KMS-11 (cell line): ENCODE results near the gene FNDC8.

Experiments used
- H2AFZ ChIP-seq: fragments of 200-600 bp; sonication (generic); 2 replicates; pipeline ENCODE4 v1.6.1; 2016; ENCODE audit warnings: antibody characterized with exemption, mixed run types, low read depth
- H3K27ac ChIP-seq: fragments of 200-600 bp; sonication (generic); 2 replicates; pipeline ENCODE4 v1.6.1; 2016; ENCODE audit warnings: mild to moderate bottlenecking, mixed run types
- H3K27me3 ChIP-seq: fragments of 200-600 bp; sonication (generic); 2 replicates; pipeline ENCODE4 v1.6.1; 2017; ENCODE audit warnings: mild to moderate bottlenecking, low read depth, mixed run types, moderate library complexity; ENCODE audit not compliant: insufficient read depth
- H3K36me3 ChIP-seq: fragments of 200-600 bp; sonication (generic); 2 replicates; pipeline ENCODE4 v1.6.1; 2017; ENCODE audit warnings: mild to moderate bottlenecking, mixed run types; ENCODE audit not compliant: insufficient read depth
- H3K4me1 ChIP-seq: fragments of 200-600 bp; sonication (generic); 2 replicates; pipeline ENCODE4 v1.6.1; 2016; ENCODE audit warnings: mild to moderate bottlenecking, low read depth, mixed run types; ENCODE audit not compliant: poor library complexity, severe bottlenecking
- H3K4me2 ChIP-seq: fragments of 200-600 bp; sonication (generic); 2 replicates; pipeline ENCODE4 v1.7.0; 2016; ENCODE audit warnings: mild to moderate bottlenecking, mixed run types
- H3K4me3 ChIP-seq: fragments of 200-600 bp; sonication (generic); IDR thresholded peaks from 2 replicates; pipeline ENCODE4 v1.6.1; 2017; ENCODE audit warnings: low read depth, low read length, mixed read lengths; ENCODE audit not compliant: insufficient read depth
- H3K79me2 ChIP-seq: fragments of 200-600 bp; sonication (generic); 2 replicates; pipeline ENCODE4 v1.6.1; 2016; ENCODE audit warnings: low read depth, mixed run types; ENCODE audit not compliant: insufficient read depth
- H3K9ac ChIP-seq: fragments of 200-600 bp; sonication (generic); 2 replicates; pipeline ENCODE4 v1.6.1; 2016; ENCODE audit warnings: mild to moderate bottlenecking, mixed run types
- H4K20me1 ChIP-seq: fragments of 200-600 bp; sonication (generic); 2 replicates; pipeline ENCODE4 v1.6.1; 2016; ENCODE audit warnings: mild to moderate bottlenecking, mixed run types; ENCODE audit not compliant: insufficient read depth
- CTCF ChIP-seq: fragments of 200-600 bp; sonication (generic); conservative IDR thresholded peaks from 2 replicates; pipeline ENCODE4 v1.6.1; 2017; ENCODE audit warnings: low read depth, mild to moderate bottlenecking, antibody characterized with exemption, low read length, moderate library complexity, mixed read lengths

FNDC8 gene

GRCh38 chr17:35155246-35155645, 33.8 kb downstream of the FNDC8 start:
- no peak for TF ChIP-seq CTCF
- Histone ChIP-seq H3K4me2 (no peak overlapping the region), H3K9ac (no peak overlapping the region), H4K20me1 (no peaks in the 10 kb centered on the region), H3K79me2 (no peaks in the 10 kb centered on the region), H3K27ac (no peak overlapping the region), H3K27me3 (no peaks in the 10 kb centered on the region), H3K4me1 (no peaks in the 10 kb centered on the region), H3K36me3 (no peaks in the 10 kb centered on the region), H2AFZ (no peak overlapping the region), H3K4me3 (no peak overlapping the region)

- H3K27me3 ChIP-seq: no peaks in the 10 kb centered on the region
These were observed 38.5 kb downstream of the FNDC8 start for GRCh38 chr17:35159940-35160339.

GRCh38 chr17:35160354-35161201, 39.2 kb downstream of the FNDC8 start:
- Histone ChIP-seq H2AFZ (no peak overlapping the region), H3K27me3 (no peaks in the 10 kb centered on the region), H3K79me2 (no peaks in the 10 kb centered on the region), H3K4me3 (no peak overlapping the region), H3K36me3 (no peaks in the 10 kb centered on the region), H3K4me2 (no peak overlapping the region), H3K9ac (no peak overlapping the region), H3K4me1 (no peaks in the 10 kb centered on the region), H3K27ac (no peak overlapping the region), H4K20me1 (no peaks in the 10 kb centered on the region)
- no peak for TF ChIP-seq CTCF

More at GRCh38 chr17:35159940-35160339, 38.5 kb downstream of the FNDC8 start:
- no peaks in the 10 kb centered on the region for H3K36me3 ChIP-seq
- H3K79me2 ChIP-seq: no peaks in the 10 kb centered on the region
- no peak overlapping the region for H3K4me3 ChIP-seq
- TF ChIP-seq CTCF: no peak
- no peaks in the 10 kb centered on the region for H4K20me1 ChIP-seq
- H2AFZ ChIP-seq: no peak overlapping the region
- H3K9ac ChIP-seq: no peak overlapping the region
- H3K27ac ChIP-seq: no peak overlapping the region
- no peak overlapping the region for H3K4me2 ChIP-seq
- no peaks in the 10 kb centered on the region for H3K4me1 ChIP-seq

- Histone ChIP-seq H2AFZ (no peak overlapping the region), H3K36me3 (no peaks in the 10 kb centered on the region), H3K4me3 (no peak overlapping the region), H3K27ac (no peak overlapping the region), H3K9ac (no peak overlapping the region), H3K27me3 (no peaks in the 10 kb centered on the region), H4K20me1 (no peaks in the 10 kb centered on the region), H3K4me2 (no peak overlapping the region), H3K4me1 (no peaks in the 10 kb centered on the region), H3K79me2 (no peaks in the 10 kb centered on the region)
- TF ChIP-seq CTCF: no peak
These were observed 39.9 kb downstream of the FNDC8 start for GRCh38 chr17:35161281-35161761.
